ENCODE results near the gene PODNL1.

The PODNL1 gene

GRCh38 chr19:13892870-13893269 lies 45.3 kb downstream of the PODNL1 start:
- DNase-seq (ENCODE audit: low read depth, low spot score) = peak; percentile 76

GRCh38 chr19:13890136-13890535 lies 48.1 kb downstream of the PODNL1 start:
- no peak for DNase-seq (ENCODE audit: low read depth, low spot score)

GRCh38 chr19:13888281-13888680 lies 49.9 kb downstream of the PODNL1 start:
- no peak for DNase-seq (ENCODE audit: low read depth, low spot score)

GRCh38 chr19:13887517-13887916 lies 50.7 kb downstream of the PODNL1 start:
- DNase-seq (ENCODE audit: low read depth, low spot score) = no peak

- DNase-seq (ENCODE audit: low read depth, low spot score) = no peak
Observed at GRCh38 chr19:13887018-13887436, 51.2 kb downstream of the PODNL1 start.

- no peak for DNase-seq (ENCODE audit: low read depth, low spot score)
Observed at GRCh38 chr19:13885826-13886365, 52.3 kb downstream of the PODNL1 start.

GRCh38 chr19:13884726-13885591 lies 53.3 kb downstream of the PODNL1 start:
- DNase-seq (ENCODE audit: low read depth, low spot score) = no peak

- no peak for DNase-seq (ENCODE audit: low read depth, low spot score)
Observed at GRCh38 chr19:13883516-13884064, 54.6 kb downstream of the PODNL1 start.

GRCh38 chr19:13882836-13883235 lies 55.4 kb downstream of the PODNL1 start:
- DNase-seq (ENCODE audit: low read depth, low spot score) = no peak

- no peak for DNase-seq (ENCODE audit: low read depth, low spot score)
Observed at GRCh38 chr19:13882419-13882795, 55.8 kb downstream of the PODNL1 start.

GRCh38 chr19:13881692-13882418 lies 56.4 kb downstream of the PODNL1 start:
- no peak for DNase-seq (ENCODE audit: low read depth, low spot score)

- DNase-seq (ENCODE audit: low read depth, low spot score) = peak; percentile 96
Observed at GRCh38 chr19:13881251-13881691, 56.9 kb downstream of the PODNL1 start.
